ENCODE data around the gene PPP1R12B.
"Not testable (repeated sequence)": the region's sequence is repeated elsewhere in the genome, so short reads cannot be mapped to it uniquely, and the experiment has no call there.

Gene PPP1R12B

GRCh38 chr1:202405928-202406327 is 57.4 kb downstream of the PPP1R12B start:
- no peak for DNase-seq (ENCODE audit: low read depth in 2 of 2)

- not testable (repeated sequence) for DNase-seq (ENCODE audit: low read depth in 2 of 2)
These were observed 58.4 kb downstream of the PPP1R12B start for GRCh38 chr1:202406896-202407295.

GRCh38 chr1:202407378-202407777 is 58.9 kb downstream of the PPP1R12B start:
- not testable (repeated sequence) for DNase-seq (ENCODE audit: low read depth in 2 of 2)

DNA sequence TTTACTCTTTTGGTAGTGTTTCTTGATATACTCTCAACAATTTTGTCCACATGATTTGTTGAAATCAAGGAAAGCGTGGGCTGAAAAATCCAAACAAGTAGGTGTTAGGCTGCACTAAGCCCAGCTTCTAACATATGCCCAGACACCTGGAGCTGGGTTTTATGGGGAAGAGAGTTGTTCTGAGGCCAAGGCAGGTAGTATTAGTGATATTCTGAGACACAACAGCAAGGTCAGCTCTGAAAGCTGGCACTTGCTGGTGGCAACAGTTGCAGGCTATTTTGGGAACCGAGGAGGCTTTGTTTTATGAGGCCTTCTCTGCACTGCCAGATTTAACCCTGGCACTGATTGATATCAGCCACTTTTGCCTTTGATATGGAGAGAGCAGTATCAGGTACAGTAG is 61.8 kb downstream of the PPP1R12B start:
- not testable (repeated sequence) for DNase-seq (ENCODE audit: low read depth in 2 of 2)

- DNase-seq (ENCODE audit: low read depth in 2 of 2): not testable (repeated sequence)
These were observed 62.4 kb downstream of the PPP1R12B start for GRCh38 chr1:202410854-202411357.

DNA sequence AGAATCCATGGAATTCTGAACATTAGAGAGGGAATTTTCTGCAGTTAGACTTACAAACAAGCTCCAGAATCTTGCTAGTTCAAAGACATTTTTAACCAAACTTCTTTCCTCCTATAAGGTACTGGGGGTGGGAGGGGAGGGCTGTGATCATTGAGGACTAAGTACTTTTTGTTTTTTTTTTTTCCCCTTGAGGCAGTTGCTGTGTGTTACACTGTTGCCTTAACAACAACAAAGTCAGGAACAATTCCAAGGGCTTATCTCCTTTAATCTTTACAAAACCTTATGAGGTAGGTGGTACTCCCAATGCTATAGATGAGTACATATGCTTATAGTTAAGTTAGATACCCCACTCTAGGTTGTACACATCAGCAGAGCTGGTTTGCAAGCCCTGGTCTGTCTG is 62.9 kb downstream of the PPP1R12B start:
- DNase-seq (ENCODE audit: low read depth in 2 of 2): no peak

- not testable (repeated sequence) for DNase-seq (ENCODE audit: low read depth in 2 of 2)
These were observed 63.9 kb downstream of the PPP1R12B start for GRCh38 chr1:202412421-202412820.

DNA sequence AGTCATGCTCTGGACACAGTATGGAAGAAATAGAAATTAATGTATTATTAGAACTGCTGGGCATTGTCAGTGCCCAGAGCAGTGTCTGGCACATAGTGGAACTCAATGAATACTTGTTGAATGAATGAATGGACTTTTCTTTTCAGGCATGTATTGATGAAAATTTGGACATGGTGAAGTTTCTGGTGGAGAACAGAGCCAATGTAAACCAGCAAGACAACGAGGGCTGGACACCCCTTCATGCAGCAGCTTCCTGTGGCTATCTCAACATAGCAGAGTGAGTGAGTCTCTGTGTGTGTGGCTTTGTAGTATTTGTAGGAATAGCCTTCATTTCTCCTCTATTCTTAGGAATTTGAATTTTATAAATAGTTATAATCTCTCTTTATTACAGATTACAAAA is 68.1 kb downstream of the PPP1R12B start:
- no peak for DNase-seq (ENCODE audit: low read depth in 2 of 2)

GRCh38 chr1:202417141-202417540 is 68.6 kb downstream of the PPP1R12B start:
- DNase-seq (ENCODE audit: low read depth in 2 of 2): not testable (repeated sequence)

- not testable (repeated sequence) for DNase-seq (ENCODE audit: low read depth in 2 of 2)
These were observed 69.3 kb downstream of the PPP1R12B start for GRCh38 chr1:202417762-202418201.

- not testable (repeated sequence) for DNase-seq (ENCODE audit: low read depth in 2 of 2)
These were observed 71.2 kb downstream of the PPP1R12B start for GRCh38 chr1:202419731-202420130.

DNA sequence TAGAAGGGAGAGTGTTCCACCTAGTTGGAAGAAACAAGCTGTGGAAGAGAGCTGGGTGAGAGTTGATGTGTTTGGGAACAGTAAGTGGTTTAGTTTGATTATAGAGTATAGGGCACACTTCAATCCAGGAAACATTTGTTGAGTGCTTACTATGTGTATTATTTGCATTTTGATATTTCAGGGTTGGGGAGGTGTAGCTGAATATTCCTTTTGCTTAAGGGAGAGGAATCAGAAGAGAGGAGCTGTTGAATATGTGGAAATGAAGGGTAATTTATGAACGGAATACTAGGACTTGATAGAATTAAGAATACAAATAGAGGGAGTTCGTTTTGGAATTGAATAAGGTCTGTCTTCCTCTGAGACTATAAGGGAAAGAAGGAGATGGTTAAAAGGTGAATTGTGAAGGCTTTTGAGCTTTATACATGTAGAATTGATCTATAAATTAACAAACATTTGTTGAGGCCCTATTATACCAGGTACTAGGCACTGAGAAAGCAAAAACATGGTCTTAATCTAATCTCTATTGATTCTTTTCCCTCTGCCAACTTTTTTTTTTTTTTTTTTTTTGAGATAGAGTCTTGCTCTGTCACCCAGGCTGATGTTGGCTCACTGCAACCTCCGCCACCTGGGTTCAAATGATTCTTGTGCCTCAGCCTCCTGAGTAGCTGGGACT is 72.1 kb downstream of the PPP1R12B start:
- not testable (repeated sequence) for DNase-seq (ENCODE audit: low read depth in 2 of 2)

DNA sequence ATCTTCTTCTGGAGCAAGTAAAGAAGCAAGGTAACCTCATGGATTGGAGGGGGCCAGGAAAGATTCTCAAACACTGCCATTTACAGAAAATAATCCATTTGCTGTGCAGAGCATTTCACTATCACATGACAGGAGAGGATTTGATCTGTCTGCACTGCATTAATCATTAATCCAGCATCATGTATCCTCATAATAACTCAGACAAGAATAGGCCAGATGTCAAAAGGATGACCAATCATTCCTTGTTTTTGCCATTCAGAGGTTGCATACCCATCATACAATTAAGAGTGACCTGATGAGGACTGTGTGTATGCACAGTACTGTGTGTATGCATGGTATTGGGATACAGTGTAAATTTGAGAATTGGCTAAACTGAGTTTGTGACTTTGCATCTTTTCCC is 74.2 kb downstream of the PPP1R12B start:
- not testable (repeated sequence) for DNase-seq (ENCODE audit: low read depth in 2 of 2)

DNA sequence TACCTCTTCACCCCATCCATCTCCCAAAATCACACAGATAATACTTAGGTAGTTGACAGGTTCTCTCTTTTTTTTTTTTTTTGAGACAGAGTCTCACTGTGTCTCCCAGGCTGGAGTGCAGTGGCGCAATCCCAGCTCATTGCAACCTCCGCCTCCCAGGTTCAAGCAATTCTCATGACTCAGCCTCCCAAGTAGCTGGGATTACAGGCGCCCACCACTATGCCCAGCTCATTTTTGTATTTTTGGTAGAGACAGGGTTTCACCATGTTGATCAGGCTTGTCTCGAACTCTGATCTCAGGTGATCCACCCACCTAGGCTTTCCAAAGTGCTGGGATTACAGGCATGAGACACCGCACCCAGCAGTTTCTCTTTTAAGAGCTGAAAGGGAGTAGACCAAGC is 75.8 kb downstream of the PPP1R12B start:
- DNase-seq (ENCODE audit: low read depth in 2 of 2): not testable (repeated sequence)

- DNase-seq (ENCODE audit: low read depth in 2 of 2): not testable (repeated sequence)
These were observed 81.6 kb downstream of the PPP1R12B start for GRCh38 chr1:202430111-202430510.

DNA sequence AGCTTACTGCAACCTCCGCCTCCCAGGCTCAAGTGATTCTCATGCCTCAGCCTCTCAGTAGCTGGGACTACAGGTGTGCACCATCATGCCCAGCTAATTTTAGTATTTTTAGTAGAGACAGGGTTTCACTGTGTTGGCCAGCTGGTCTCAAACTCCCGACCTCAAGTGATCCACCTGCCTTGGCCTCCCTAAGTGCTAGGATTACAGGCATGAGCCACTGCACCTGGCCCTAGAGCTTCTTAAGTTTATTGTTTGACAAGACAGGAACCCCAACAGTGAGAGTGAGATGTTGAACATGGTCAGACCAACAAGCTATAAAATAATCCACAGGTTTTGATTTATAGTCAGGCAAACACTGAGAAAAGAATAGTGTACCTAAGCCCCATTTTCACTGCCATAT is 83.8 kb downstream of the PPP1R12B start:
- not testable (repeated sequence) for DNase-seq (ENCODE audit: low read depth in 2 of 2)

GRCh38 chr1:202433155-202434043 is 84.9 kb downstream of the PPP1R12B start:
- no peak for DNase-seq (ENCODE audit: low read depth in 2 of 2)

DNA sequence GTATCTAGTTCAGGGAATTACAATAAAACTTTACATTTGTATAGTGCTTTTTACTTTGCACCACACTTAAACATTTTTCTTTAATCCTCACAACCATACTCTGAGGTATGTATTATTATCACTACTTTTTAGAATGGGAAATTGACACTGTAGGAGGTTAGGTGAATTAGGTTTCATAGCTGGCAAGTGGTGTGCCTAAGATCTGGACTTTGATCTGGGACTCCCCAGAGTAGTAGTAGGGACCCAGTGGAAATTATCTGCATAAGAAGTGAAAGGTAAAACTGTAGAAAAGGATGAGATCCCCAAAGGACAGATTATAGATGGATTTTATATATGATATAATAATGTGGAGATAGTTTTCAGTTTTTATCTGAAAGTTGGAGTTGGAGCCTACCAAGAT is 85.6 kb downstream of the PPP1R12B start:
- DNase-seq (ENCODE audit: low read depth in 2 of 2): no peak

DNA sequence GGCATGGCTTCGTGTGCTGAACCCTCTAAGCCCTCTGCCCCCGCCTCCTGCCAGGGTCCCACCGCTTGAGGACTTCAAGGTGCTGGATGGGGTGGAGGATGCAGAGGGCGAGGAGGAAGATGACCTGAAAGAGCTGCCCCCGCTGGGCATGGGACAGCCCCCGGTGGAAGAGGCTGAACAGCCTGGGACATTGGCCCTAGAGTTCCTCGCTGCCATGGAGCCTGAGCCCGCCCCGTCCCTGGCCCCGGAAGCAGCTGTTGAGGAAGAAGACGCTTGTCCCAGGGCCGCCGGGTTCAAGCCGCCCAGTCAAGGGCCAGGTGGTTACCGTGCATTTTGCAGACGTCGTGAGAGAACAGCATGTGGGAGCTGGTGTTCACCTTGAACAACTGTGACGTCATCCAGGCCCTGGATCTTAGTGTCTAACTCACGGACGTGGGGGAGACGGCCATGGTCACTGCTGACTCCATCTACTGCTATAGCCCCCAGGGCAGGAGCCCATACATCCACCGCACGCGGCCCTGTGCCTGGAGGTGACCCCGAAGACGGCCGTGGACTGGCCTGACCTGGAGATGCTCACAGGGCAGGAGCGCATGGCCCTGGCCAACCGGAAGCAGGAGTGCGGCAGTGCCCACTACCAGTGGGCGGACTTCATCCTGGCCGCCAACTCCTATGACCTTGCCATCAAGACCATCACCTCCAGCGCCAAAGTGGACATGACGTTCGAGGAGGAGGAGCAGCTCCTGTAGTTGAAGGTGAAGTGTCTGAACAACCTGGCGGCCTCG is 90.1 kb downstream of the PPP1R12B start:
- no peak for DNase-seq (ENCODE audit: low read depth in 2 of 2)

DNA sequence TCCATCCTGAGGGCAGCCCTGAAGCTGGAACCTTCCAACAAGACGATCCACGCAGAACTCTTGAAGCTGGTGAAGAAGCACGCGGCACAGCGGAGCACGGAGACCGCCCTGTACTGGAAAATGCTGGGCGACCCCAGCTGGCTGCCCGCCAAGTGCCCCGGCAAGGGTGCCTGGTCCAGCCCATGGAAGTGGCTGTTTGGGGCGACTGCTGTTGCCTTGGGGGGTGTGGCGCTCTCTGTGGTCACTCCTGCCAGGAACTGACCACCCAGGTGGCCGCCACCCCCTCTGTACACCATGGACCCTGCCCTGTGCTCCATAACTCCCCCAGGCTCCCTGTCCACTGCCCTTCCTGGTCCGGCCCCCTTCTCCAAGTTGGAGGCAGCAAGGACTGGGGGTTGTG is 90.8 kb downstream of the PPP1R12B start:
- DNase-seq (ENCODE audit: low read depth in 2 of 2): no peak

- not testable (repeated sequence) for DNase-seq (ENCODE audit: low read depth in 2 of 2)
These were observed 99.6 kb downstream of the PPP1R12B start for GRCh38 chr1:202448140-202448539.

GRCh38 chr1:202451641-202452040 is 103.1 kb downstream of the PPP1R12B start:
- not testable (repeated sequence) for DNase-seq (ENCODE audit: low read depth in 2 of 2)

Data from stimulated activated CD4-positive, alpha-beta T cell treated with anti-CD3 and anti-CD28 coated beads, Interleukin-15, amount 100 ng/mL, for 48 hours (primary cell).